GM12878 (cell line): ENCODE results near the gene HAP1. TPM values are rescaled to one million over a fixed set of nuclear protein-coding genes. Genes with fewer than 3 reads are reported as not detected.

Experiments
- ATAC-seq: fragments of 200-7000 bp; cut with Tn5 transposase; 3 replicates; pipeline ENCODE4 v1.9.1; 2020; ENCODE audit warnings: mild to moderate bottlenecking, moderate library complexity
- BruUV-seq: library from RNA; stranded (reverse); fragments of 400-500 nt; replicated peaks from 2 replicates; lab custom pipeline; 2021; lab: Mats Ljungman, UMichigan
- CTCF ChIA-PET: fragments of 300-600 bp; sonication (Branson Sonifier 250); formaldehyde crosslinking; extraction: SDS; loops from one replicate; lab custom pipeline; 2021; ENCODE audit warnings: inconsistent platforms; lab: Yijun Ruan, JAX
- POLR2A ChIA-PET: fragments of 350-600 bp; formaldehyde crosslinking; extraction: SDS; loops from one replicate; lab custom pipeline; 2021; ENCODE audit warnings: inconsistent platforms; lab: Charles Lee
- RAD21 ChIA-PET: fragments of 300-600 bp; sonication (Branson Sonifier 250); formaldehyde crosslinking; loops from one replicate; lab custom pipeline; 2023; ENCODE audit warnings: antibody characterized with exemption; ENCODE audit not compliant: unreplicated experiment; lab: Charles Lee
- SMC1A ChIA-PET: fragments of 300-600 bp; sonication (Branson Sonifier 250); formaldehyde crosslinking; loops from one replicate; lab custom pipeline; 2023; ENCODE audit not compliant: unreplicated experiment, uncharacterized antibody; lab: Charles Lee
- DNase-seq: peaks from one replicate; pipeline ENCODE4 v3.0.0-alpha.2; 2011; ENCODE audit warnings: low read depth, low spot score
- FAIRE-seq: peaks from 3 replicates; lab custom pipeline; 2011; peaks lifted over from hg19 to GRCh38; lab: Jason Lieb, UNC
- H2AFZ ChIP-seq: 2 replicates; pipeline ENCODE4 v1.6.0; 2011; ENCODE audit warnings: low read depth, low read length, control low read depth; ENCODE audit not compliant: control insufficient read depth
- H3K27ac ChIP-seq: 2 replicates; pipeline ENCODE4 v1.5.1; 2011; ENCODE audit warnings: control low read depth; ENCODE audit not compliant: control insufficient read depth, insufficient read depth
- H3K27me3 ChIP-seq, 2 experiments: replicated peaks in 1 of 2; 2 replicates each; pipeline versions ENCODE4 v1.6.0 to v1.6.1; 2011; ENCODE audit warnings: low read length in 1 of 2; ENCODE audit not compliant: control insufficient read depth in 2 of 2, insufficient read depth in 2 of 2
- H3K36me3 ChIP-seq, 2 experiments: 2 replicates each; pipeline ENCODE4 v1.5.1; 2011; ENCODE audit warnings: low read length in 1 of 2; ENCODE audit not compliant: control insufficient read depth in 2 of 2, insufficient read depth in 2 of 2
- H3K4me1 ChIP-seq: 2 replicates; pipeline ENCODE4 v1.6.1; 2011; ENCODE audit warnings: mild to moderate bottlenecking, low read length, moderate library complexity, mixed read lengths; ENCODE audit not compliant: control insufficient read depth, insufficient read depth
- H3K4me2 ChIP-seq: 2 replicates; pipeline ENCODE4 v1.6.0; 2011; ENCODE audit warnings: control low read depth; ENCODE audit not compliant: control insufficient read depth, insufficient read depth
- H3K4me3 ChIP-seq: fragments of 200-600 bp; sonication (generic); 2 replicates; pipeline ENCODE4 v1.5.1; 2016
- H3K79me2 ChIP-seq: 2 replicates; pipeline ENCODE4 v1.6.0; 2011; ENCODE audit warnings: low read length; ENCODE audit not compliant: control insufficient read depth, insufficient read depth
- H3K9ac ChIP-seq: 2 replicates; pipeline ENCODE4 v1.8.0; 2011; ENCODE audit warnings: low read length, control low read depth, mixed read lengths; ENCODE audit not compliant: control insufficient read depth, insufficient read depth
- H3K9me3 ChIP-seq: replicated peaks from 3 replicates; pipeline ENCODE4 v1.5.1; 2011; ENCODE audit warnings: mild to moderate bottlenecking, low read length; ENCODE audit not compliant: control insufficient read depth, insufficient read depth
- H4K20me1 ChIP-seq: 2 replicates; pipeline ENCODE4 v1.6.0; 2011; ENCODE audit not compliant: control insufficient read depth, insufficient read depth
- BACH1 ChIP-seq: fragments of 450-650 bp; IDR thresholded peaks from 2 replicates; pipeline ENCODE4 v1.6.1; 2017; ENCODE audit warnings: mild to moderate bottlenecking, borderline replicate concordance
- BMI1 ChIP-seq: fragments of 450-650 bp; IDR thresholded peaks from 2 replicates; pipeline ENCODE4 v1.6.1; 2016; ENCODE audit warnings: mild to moderate bottlenecking, moderate library complexity, borderline replicate concordance
- CBX3 ChIP-seq: fragments of 200-600 bp; sonication (generic); IDR thresholded peaks from 2 replicates; pipeline ENCODE4 v1.6.1; 2016; ENCODE audit warnings: low read depth, borderline replicate concordance
- CHD4 ChIP-seq: fragments of 200-600 bp; sonication (generic); IDR thresholded peaks from 2 replicates; pipeline ENCODE4 v1.6.1; 2016; ENCODE audit warnings: mild to moderate bottlenecking
- DPF2 ChIP-seq: fragments of 450-650 bp; IDR thresholded peaks from 2 replicates; pipeline ENCODE4 v1.6.1; 2017; ENCODE audit warnings: mild to moderate bottlenecking
- HCFC1 ChIP-seq: fragments of 150-350 bp; IDR thresholded peaks from 2 replicates; pipeline ENCODE4 v1.6.1; 2014; ENCODE audit warnings: low read length
- MEF2A ChIP-seq: IDR thresholded peaks from 2 replicates; pipeline ENCODE4 v1.6.1; 2011; ENCODE audit warnings: low read depth, mild to moderate bottlenecking, low read length, moderate library complexity; ENCODE audit not compliant: insufficient read depth
- NFYA ChIP-seq: IDR thresholded peaks from 2 replicates; pipeline ENCODE4 v1.6.1; 2011; ENCODE audit warnings: low read depth, mild to moderate bottlenecking, low read length, improper control_type of control experiment, borderline replicate concordance
- SMAD1 ChIP-seq: fragments of 450-650 bp; IDR thresholded peaks from 2 replicates; pipeline ENCODE4 v1.6.1; 2018; ENCODE audit warnings: mild to moderate bottlenecking, low read depth; ENCODE audit not compliant: partially characterized antibody
- SMAD5 ChIP-seq: IDR thresholded peaks from 2 replicates; pipeline ENCODE4 v1.6.1; 2016; ENCODE audit warnings: antibody characterized with exemption, low read depth
- SREBF2 ChIP-seq: IDR thresholded peaks from 2 replicates; pipeline ENCODE4 v1.6.1; 2012; ENCODE audit warnings: mild to moderate bottlenecking, low read length
- WGBS: methylation state at CpG from one replicate; pipeline ENCODE4 v1.1.6; 2016; ENCODE audit warnings: low lambda C conversion rate; ENCODE audit not compliant: insufficient replicate concordance, insufficient coverage; ENCODE audit errors: missing lambda C conversion rate; 5-methylcytosine and 5-hydroxymethylcytosine counted together
- in situ Hi-C: fragments of 300-500 bp; cut with MboI; formaldehyde crosslinking; loops from 9 replicates; pipeline ENCODE4 v1.14.3; 2018; ENCODE audit warnings: mixed read lengths
- intact Hi-C: fragments of 100-400 bp; cut with micrococcal nuclease; formaldehyde crosslinking; loops from one replicate; pipeline ENCODE4 v1.14.2; 2022; ENCODE audit not compliant: unreplicated experiment
- polyA plus RNA-seq, 11 experiments: library from polyadenylated mRNA; depleted of rRNA in 4 of 11; unstranded in 6 of 11; stranded (reverse) in 5 of 11; fragments of >200 nt; fragmentation: Nextera tagmentation in 4 of 11; fragmentation: Illumina TruSeq in 1 of 11; extraction: Ambion mirVana in 4 of 11; extraction: Trizol in 1 of 11; gene quantifications; 1 replicate in 1 of 11; 2 replicates in 10 of 11; pipeline versions ENCODE4 v1.2.1 to v1.2.3, GENCODE V29; 2011 to 2016; ENCODE audit warnings: inconsistent platforms in 2 of 11, missing spikeins in 2 of 11, low read depth in 1 of 11
- total RNA-seq, 4 experiments: library from RNA; depleted of rRNA in 3 of 4; stranded (reverse); fragments of >200 nt in 3 of 4; fragmentation: Illumina TruSeq in 1 of 4; extraction: Trizol in 1 of 4; gene quantifications; 2 replicates each; pipeline versions ENCODE4 v1.2.1 to v1.2.3, GENCODE V29; 2013 to 2021
- TF ChIP-seq, protein P1 (sequence below): IDR thresholded peaks from 2 replicates; pipeline ENCODE4 v1.6.1; 2012; ENCODE audit warnings: low read depth, low read length, improper control_type of control experiment
- TF ChIP-seq, protein P2 (sequence below): fragments of 150-350 bp; IDR thresholded peaks from 2 replicates; pipeline ENCODE4 v1.6.1; 2014; ENCODE audit warnings: mild to moderate bottlenecking, low read depth, low read length

The HAP1 gene
- total and polyA plus RNA-seq, 10 of the 15 experiments (the other 5 are each of a cell fraction or from before 2014, with no cell fraction given) = not detected

DNA sequence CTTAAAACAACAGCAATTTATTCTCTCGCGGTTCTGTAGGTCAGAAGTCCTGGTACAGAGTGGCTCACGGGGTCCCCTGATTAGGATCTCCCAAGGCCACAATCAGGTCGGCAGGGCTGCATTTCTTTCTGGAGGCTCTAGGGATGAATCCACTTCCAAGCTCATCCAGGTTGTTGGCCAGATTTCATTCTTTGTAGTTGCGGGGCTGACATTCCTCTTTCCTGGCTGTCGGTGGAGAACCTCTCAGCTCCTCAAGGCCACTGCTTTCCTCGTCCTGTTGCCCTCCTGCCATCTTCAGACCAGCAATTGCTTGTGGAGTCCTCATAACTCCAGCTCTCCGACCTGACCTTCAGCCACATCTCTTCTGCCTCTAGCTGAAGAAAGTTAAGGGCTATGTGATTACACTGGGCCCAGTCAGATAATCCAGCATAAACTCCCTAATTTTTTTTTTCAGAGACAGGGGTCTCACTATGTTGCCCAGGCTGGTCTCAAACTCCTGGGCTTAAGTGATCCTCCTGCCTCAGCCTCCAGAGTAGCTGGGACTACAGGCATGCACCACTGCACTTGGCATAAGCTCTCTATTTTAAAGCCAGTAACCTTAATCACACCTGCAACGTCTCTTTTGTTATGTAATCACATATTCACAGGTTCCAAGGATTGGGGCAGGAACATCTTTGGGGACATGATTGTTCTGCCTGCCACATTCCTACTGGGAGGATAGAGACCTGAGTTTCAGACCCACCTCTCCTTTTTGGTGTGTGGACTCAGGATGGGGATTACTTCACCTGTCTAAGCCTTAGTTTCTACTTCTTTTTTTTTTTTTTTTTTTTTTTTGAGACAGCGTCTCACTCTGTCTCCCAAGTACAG lies 26.4 kb downstream of the HAP1 start:
- no peak for TF ChIP-seq MEF2A
- TF ChIP-seq SMAD1 = no peak
- TF ChIP-seq CHD4 = no peak
- TF ChIP-seq, protein P1, sequence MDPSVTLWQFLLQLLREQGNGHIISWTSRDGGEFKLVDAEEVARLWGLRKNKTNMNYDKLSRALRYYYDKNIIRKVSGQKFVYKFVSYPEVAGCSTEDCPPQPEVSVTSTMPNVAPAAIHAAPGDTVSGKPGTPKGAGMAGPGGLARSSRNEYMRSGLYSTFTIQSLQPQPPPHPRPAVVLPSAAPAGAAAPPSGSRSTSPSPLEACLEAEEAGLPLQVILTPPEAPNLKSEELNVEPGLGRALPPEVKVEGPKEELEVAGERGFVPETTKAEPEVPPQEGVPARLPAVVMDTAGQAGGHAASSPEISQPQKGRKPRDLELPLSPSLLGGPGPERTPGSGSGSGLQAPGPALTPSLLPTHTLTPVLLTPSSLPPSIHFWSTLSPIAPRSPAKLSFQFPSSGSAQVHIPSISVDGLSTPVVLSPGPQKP = no peak
- TF ChIP-seq HCFC1 = no peak
- no peak for TF ChIP-seq BACH1
- TF ChIP-seq, protein P2, sequence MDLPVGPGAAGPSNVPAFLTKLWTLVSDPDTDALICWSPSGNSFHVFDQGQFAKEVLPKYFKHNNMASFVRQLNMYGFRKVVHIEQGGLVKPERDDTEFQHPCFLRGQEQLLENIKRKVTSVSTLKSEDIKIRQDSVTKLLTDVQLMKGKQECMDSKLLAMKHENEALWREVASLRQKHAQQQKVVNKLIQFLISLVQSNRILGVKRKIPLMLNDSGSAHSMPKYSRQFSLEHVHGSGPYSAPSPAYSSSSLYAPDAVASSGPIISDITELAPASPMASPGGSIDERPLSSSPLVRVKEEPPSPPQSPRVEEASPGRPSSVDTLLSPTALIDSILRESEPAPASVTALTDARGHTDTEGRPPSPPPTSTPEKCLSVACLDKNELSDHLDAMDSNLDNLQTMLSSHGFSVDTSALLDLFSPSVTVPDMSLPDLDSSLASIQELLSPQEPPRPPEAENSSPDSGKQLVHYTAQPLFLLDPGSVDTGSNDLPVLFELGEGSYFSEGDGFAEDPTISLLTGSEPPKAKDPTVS = no peak
- TF ChIP-seq SMAD5 = no peak
- no peak for TF ChIP-seq NFYA
- no peak for TF ChIP-seq CBX3
- TF ChIP-seq SREBF2 = no peak
- TF ChIP-seq BMI1 = no peak
- TF ChIP-seq DPF2 = no peak
- 43% methylated on average over 10 of the region's 10 CpGs for WGBS
- CTCF ChIA-PET = interaction anchor here (0.6 to 3.5 kb wide), 5 partner anchors 12 to 42 kb away, joined by 3 to 11 read pairs (median 5); no protein-coding TSS in a partner anchor

More for the DNA sequence above, 26.4 kb downstream of the HAP1 start:
- Histone ChIP-seq H3K9ac (no peak overlapping the region), H4K20me1 (no peaks in the 10 kb centered on the region), H3K4me1 (no peaks in the 10 kb centered on the region), H3K27me3 (no peaks in the 10 kb centered on the region; a peak in 2 of 4 replicates), H3K27ac (no peak overlapping the region), H2AFZ (no peak overlapping the region), H3K4me2 (no peak overlapping the region), H3K36me3 (no peaks in the 10 kb centered on the region), H3K4me3 (no peak overlapping the region), H3K79me2 (no peaks in the 10 kb centered on the region), H3K9me3 (no peaks in the 10 kb centered on the region)
- no TSS peak for BruUV-seq
- ATAC-seq (no peak), DNase-seq (no peak), FAIRE-seq (no peak)
- SMC1A ChIA-PET = interaction anchor here (0.7 to 0.8 kb wide), 2 partner anchors 14 to 27 kb away, joined by 3 read pairs; no protein-coding TSS in a partner anchor
- RAD21 ChIA-PET = interaction anchor here (1.0 to 1.9 kb wide), 2 partner anchors 9 to 12 kb away, joined by 3 to 6 read pairs; no protein-coding TSS in a partner anchor
- in situ Hi-C loops = no loop called here
- intact Hi-C loops = no loop called here
- POLR2A ChIA-PET = interaction anchor here (0.6 to 1.0 kb wide), 2 partner anchors 15 to 1593 kb away, joined by 4 to 5 read pairs; no protein-coding TSS in a partner anchor
